EH (cell line): ENCODE results near the gene SHISA9.

ENCODE experiments used
- DNase-seq: peaks from one replicate; pipeline ENCODE4 v3.0.0-alpha.2; 2015; ENCODE audit warnings: low read depth

SHISA9 gene

DNA sequence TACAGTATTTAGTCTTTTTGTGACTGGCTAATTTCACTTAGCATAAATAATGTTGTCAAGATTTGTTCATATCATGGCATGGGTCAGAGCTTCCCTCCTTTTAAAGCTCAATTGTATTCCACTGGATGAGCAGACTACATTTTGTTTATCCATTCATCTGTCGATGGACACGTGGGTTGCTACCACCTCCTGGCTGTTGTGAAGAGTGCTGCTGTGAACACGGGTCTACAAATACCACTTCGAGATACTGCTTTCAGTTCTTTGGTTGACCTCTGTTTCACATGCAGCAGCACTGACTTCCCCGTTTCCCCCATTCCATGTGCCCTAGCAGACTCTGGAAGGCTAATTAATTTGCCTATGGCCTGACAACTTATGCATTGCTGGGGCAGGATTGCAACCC lies 285.4 kb downstream of the SHISA9 start:
- DNase-seq, result no peak

DNA sequence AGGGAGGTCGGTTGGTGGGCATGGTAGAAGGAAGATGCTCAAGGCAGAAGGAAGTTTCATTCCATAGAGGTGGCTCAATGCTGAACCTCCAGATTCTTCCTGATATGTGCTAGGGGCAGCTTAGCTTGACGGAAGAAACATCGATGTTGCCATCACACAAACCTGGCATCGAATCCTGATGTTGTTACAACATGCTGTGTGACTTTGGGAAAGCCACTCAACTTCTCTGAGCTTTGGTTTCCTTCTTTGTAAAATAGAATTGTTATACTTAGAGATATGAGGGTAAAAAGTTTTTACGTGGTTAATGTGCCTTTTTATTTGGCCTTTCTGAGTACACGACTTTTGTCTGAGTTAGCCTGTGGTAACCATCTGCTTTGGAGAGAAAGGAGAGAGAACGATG lies 287.9 kb downstream of the SHISA9 start:
- DNase-seq, result no peak

DNA sequence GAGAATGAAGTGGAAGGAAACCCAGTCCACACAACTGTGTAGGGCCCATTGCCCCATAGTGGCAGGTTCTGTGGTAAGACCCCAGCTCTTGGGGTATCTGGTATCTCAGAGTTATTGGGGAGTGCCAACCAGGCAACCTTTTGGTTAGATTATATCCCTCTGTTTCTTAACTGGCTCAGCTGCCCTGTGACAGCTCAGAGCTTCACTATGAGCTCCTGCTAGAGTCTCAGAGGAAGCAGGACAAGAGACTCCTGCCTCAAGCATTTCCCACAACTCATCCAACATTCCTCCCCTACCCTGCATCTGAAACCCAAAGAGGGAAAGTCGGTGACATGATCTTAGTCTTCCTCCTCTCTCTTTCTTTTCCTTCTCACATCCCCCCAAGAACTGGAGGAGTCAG lies 292.3 kb downstream of the SHISA9 start:
- DNase-seq, result no peak

- no peak for DNase-seq
Observed at GRCh38 chr16:13194766-13195165, 293.4 kb downstream of the SHISA9 start.

DNA sequence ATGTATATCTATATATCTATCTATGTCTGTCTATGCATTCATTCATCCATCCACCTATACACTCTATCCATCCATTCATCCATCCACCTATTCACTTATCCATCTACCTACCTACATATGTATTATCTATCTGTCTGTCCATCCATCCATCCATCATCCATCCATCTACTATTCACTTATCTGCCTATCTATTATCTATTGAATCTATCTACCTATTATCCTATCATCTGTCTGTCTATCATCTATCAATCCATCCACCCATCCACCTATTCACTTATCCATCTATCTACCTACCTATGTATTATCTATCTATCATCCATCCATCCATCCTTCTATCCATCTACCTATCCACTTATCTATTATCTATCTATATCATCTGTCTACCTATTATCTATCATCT lies 302.3 kb downstream of the SHISA9 start:
- DNase-seq, result no peak

DNA sequence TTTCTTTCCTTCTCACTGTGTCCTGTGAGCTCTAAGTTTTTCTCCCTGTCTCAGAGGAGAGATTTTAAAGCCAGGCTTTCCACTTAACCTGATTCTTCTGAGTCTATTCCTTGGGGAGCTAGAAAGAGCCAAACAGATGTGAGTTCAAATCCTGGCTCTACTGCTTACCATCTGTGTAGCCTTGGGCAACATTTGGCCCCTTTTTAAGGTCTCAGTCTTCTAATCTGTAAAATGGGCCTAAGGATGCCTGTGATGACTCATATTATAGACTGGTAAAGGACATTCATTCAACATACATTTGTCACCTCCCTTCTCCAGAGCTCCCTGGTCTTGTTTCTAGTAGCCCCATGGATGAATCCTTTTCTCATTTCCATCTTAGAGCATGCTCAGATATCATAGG lies 304.0 kb downstream of the SHISA9 start:
- no peak for DNase-seq

DNA sequence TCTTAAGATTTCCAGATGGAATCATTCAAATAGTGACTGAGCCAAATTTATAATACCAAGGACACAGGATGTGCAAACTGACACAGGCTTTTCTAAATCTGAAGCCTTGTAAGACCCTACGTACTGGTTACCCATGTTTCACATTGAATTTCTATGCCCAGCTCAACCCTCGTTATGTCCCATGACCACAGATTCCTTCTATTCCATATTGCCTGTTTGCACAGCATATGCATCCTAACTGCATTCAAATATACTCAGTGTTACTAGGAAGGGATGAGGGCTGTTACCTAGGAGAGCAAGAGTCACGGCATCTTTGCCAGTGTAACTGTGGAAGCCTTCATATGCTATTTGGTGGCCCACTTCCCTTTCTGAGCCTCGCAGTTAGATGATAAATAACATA lies 305.2 kb downstream of the SHISA9 start:
- DNase-seq, result no peak

DNA sequence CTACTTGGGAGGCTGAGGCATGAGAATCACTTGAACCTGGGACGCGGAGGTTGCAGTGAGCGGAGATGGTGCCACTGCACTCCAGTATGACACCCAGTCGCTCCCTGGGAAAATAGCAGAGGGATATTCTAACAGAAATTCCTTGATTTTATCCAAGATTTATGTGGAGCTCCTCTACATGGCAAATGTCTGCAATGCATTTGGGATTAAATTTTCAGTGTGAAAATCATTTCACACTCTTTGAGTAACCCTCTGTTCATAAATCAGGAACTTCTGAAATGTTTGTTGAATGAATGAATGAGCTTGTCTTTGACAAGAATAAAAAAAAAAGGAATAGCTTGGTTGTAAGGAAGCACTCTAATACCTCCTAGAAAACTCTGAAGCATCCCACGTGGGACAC lies 305.8 kb downstream of the SHISA9 start:
- no peak for DNase-seq

DNA sequence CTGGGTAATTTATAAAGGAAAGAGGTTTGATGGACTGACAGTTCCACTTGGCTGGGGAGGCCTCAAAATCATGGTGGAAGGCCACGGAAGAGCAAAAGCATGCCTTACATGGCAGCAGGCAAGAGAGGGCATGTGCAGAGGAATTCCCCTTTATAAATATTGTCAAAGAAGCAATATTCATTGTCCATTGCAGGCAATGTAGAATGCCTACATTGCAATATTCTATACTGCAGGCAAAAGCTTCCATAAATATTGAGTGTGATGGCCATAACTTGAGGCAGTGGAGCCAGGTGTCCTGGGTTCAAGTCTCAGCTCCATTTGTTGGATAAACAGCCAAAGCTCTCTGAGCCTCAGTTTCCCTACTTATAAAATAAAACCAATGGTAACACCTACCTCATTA lies 322.3 kb downstream of the SHISA9 start:
- no peak for DNase-seq

DNA sequence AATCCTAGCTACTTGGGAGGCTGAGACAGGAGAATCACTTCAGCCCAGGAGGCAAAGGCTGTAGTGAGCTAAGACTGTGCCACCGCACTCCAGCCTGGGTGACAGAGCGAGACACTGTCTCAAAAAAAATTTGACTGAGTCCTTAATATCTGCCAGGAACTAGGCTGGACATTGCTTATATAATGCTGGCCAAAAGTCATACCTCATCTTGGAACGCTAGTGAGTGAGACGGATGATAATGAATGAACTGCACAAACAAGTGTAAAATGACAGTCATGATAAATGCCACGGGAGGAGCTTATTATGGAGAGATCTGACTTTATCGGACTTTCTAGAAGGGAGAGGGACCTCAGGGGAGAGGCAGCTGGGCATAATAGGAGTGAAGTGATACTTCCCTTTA lies 327.6 kb downstream of the SHISA9 start:
- DNase-seq, result no peak

DNA sequence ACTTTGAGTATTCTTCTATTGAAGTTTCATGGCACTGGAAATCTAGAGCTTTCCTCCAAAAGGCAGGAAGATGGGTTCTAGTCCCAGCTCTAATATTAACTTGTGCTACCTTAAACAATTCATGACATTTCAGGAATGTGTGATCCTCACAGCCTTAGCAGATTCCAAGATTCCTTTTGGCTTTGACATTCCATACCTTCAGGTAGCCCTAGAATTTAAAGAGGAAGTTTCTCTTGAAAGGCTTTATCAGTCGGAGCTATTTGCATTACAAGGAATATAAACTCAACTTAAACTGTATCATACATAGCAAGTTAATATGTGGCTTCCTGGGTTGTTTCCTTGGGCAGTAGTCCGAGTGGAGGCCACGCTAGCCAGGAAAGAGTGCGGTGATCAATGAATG lies 330.0 kb downstream of the SHISA9 start:
- DNase-seq, result no peak

DNA sequence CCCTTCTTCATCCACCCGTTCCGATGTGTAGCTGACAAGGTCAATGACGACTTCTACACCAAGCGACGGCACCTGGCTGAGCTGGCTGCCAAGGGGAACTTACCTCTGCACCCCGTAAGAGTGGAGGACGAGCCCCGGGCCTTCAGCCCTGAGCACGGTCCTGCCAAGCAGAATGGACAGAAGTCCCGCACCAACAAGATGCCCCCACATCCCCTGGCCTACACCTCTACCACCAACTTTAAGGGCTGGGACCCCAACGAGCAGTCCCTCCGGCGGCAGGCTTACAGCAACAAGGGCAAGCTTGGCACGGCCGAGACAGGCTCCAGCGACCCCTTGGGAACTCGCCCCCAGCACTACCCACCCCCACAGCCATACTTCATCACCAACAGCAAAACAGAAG lies 333.6 kb downstream of the SHISA9 start:
- DNase-seq, result no peak

DNA sequence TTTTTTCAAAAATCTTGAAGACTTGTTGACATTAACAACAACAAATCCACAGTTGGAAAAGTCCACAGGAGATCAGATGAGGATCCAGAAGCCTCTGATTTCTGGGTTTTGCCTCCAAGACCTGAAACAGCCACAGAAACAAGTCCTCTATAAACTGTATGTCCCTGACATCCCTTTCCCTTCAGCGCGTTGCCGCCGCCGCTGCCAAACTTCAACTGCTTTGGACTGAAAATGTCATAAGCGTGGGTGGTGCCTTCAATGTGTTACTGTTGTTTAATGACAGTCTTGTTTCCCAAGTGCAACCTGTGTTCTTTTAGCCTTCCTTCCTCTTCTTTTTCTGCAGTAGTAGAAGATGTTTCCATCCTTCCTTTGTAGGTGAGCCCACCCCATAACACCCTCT lies 334.9 kb downstream of the SHISA9 start:
- DNase-seq, result no peak

- no peak for DNase-seq
Observed at GRCh38 chr16:13238182-13238581, 336.8 kb downstream of the SHISA9 start.

DNA sequence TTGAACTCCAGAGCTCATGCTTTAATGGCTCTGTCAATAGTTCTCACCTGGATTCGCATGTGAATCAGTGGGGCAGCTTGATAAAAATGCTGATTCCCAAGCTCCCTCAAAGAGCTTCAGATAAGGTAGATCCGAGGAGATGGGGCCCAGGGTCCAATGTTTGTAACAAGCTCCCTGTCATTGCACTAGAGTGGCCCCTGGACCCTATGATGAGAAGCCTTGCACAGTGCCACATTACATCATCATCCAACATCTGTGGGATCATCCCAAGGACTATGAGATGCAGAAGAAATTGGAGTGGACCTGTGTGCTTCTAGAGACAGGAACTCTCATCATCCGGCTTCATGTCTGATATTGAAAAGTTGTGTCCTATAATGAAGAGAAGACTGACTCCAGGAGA lies 340.8 kb downstream of the SHISA9 start:
- DNase-seq, result no peak

GRCh38 chr16:13244770-13245169 lies 343.4 kb downstream of the SHISA9 start:
- DNase-seq, result no peak

DNA sequence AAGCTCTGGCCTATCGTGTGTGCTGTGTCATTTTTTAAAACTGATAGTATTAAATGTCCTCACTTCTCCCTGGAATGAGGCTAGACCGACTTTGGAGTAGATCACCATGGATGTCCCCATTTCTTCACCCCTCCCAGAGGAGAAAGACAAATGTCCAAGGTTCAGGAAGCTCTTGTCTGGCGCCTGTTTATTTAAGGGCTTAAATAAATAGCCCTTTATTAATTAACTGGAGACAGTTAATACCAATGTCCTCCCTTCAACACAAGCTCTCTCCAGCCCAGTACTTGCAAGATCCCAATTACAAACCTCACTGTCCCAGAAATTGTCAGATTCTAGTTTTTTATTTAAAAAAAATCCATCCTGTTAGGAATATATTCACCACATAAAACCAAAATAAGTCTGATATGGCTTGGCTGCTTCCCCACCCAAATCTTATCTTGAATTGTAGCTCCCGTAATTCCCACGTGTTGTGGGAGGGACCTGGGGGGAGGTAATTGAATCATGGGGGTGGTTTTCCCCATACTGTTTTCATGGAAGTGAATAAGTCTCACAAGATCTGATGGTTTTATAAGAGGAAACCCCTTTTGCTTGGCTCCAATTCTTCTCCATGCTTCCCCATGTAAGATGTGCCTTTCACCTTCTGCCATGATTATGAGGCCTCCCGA lies 344.4 kb downstream of the SHISA9 start:
- no peak for DNase-seq

- DNase-seq, result no peak
Observed at GRCh38 chr16:13254998-13255614, 353.7 kb downstream of the SHISA9 start.

DNA sequence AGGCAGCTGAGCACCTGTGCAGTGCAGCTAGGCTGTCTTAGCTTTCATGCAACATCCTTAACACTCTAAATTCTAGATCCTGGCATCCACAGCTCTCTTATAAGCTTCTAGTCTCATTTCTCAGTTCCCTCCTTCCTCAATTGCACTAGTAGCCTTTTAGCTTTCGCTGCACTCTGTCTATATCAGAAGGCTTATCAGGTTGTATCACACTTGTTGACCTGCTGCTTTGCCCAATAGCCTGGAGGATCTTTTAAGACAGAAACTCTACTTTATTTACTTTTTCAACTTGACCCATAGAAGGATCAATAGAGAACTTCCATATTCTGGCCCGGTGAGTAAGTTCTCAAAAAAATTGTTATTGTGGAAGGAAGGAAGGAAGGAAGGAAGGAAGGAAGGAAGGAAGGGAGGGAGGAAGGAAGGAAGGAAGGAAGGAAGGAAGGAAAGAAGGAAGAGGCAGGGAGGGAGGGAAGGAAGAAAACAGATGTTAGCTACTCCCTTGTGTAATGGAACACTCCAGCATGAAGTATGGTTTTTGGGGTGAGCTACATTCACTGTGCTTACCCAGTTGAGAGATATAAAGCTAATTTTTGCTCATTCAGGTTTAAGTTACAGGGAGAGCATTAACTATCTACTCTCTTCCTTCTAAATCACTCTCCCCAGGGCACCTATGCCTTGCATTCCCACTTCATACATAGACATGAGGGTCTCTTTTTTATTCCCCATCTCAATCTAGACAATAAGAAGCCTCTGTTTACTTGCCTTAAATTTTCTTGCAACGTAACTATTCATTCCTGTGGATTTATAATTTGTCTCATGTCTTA lies 361.1 kb downstream of the SHISA9 start:
- DNase-seq, result no peak

DNA sequence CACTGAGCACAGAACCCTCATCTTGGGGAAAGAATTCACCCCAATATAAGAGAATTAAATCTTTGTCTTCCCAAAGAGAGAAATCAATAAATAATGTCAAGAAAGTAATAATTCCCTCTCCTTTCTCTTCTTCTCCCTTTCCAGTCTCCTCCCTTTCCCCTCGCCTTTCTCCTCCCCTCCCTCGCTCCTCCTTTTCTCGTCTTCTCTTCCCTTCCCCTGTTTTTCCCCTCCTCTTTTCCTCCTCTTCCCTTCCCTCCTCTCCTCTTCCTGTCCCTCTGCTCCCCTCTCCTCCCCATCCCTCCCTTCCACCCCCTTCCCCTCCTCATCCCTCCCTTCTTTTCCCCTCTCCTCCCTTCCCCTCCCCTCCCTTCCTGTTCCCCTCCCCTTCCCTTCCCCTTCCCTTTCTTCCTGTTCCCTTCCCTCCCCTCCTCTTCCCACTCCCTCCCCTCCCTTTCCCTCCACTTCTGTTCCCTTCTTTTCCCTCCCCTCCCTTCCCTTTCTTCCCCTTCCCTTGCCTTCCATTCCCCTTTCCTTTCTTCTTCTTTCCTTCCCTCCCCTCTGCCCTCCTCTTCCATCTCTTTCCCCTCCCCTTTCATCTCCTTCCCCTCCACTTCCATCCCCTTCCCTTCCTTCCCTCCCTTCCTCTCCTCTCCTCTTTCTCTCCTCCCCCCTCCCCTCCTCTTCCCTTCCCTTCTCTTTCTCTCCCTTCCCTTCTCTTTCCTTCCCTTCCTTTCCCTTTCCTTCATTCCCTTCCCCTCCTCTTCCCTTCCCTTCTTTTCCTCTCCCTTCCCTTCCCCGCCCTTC lies 363.6 kb downstream of the SHISA9 start:
- DNase-seq, result no peak

GRCh38 chr16:13269359-13269758 lies 368.0 kb downstream of the SHISA9 start:
- no peak for DNase-seq

- no peak for DNase-seq
Observed at GRCh38 chr16:13269905-13270528, 368.6 kb downstream of the SHISA9 start.
